CMK (cell line): ENCODE measurements around the gene TAS1R3.

ENCODE experiments used
- DNase-seq: peaks from one replicate; pipeline ENCODE4 v3.0.0-alpha.2; 2010; ENCODE audit warnings: low read depth

The TAS1R3 gene

GRCh38 chr1:1340791-1341548, 9.9 kb downstream of the TAS1R3 start:
- no peak for DNase-seq

- no peak for DNase-seq
These were observed 10.5 kb downstream of the TAS1R3 start for GRCh38 chr1:1341549-1342021.

- no peak for DNase-seq
These were observed 11.0 kb downstream of the TAS1R3 start for GRCh38 chr1:1342061-1342562.

- DNase-seq, result no peak
These were observed 11.6 kb downstream of the TAS1R3 start for GRCh38 chr1:1342584-1343115.

DNA sequence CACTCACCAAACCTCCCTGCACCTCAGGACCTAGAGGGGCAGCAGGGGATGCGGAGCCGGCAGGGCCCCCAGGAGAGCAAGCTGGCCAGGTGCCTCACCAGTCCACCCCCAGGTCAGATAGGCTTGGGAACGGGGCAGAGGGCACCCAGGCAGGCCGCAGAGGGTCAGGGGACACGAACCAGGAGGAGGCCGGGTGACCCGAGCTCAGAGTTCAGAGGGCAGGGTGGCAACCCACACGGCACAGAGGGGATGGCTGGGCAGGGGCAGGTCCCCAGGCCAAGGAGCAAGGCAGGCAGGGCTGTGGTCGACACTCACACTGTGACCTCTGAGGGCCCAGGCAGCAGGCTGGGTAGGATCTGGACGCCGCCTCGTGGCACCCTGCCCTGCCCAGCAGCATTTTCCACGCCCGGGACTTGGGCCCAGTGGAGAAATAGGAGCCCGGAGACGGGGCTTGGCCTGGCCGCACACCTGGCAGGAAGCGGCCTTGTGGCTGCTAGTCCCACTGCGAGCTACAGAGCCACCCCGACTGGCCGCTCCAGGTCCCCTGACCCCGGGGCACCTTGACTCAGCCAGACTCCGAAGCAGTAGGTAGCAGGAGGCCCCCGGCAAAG, 12.8 kb downstream of the TAS1R3 start:
- DNase-seq, result no peak

GRCh38 chr1:1344655-1345361, 13.7 kb downstream of the TAS1R3 start:
- DNase-seq, result no peak

GRCh38 chr1:1345384-1345783, 14.3 kb downstream of the TAS1R3 start:
- no peak for DNase-seq

DNA sequence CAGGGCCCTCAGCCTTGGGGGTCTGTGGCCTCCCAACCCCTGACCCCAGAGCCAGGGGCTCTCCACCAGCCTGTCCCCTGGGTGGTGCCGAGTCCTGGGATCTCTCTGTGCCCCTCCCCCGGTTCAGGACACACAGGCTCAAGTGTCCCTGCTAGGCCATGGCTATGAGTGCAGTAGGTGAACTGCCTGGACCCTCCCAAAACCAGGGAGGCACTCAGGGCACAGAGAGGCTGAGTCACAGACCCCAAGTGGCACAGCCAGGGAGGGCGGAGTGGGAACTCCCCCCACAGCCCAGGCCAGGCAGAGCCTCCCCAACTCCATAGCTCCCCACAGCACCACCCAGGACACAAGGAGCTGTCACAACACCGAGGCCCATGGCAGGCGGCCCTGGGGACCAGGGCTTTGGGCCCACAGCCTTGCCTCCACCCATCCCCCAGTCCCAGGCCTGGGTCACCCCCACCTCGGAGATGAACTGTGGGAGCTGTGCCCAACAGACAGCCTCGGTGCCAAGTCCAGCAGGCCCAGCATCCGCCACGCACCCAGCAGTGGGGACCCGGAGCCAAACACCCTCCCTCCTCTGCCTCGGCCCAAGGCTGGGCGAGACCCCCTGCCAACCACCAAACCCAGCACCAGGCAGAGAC, 14.9 kb downstream of the TAS1R3 start:
- DNase-seq, result no peak

DNA sequence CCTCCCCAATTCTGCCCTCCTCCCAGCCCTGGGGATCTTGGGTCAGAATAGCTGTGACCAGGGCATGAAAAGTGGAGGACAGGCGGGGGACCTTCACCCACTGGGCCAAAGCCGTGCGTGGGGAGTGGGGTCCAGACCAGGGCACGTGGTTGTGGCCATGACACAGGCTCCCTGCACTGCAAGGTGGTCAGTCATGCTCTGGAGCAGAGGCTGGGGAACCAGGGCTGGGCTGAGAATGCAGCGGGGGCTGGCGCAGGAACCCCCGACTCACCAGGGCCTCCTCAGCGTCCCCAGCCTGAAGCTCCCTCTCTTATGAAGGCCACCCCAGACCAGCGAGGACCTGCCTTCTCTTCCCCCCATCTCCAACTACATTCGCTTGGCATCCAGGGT, 15.4 kb downstream of the TAS1R3 start:
- no peak for DNase-seq

DNA sequence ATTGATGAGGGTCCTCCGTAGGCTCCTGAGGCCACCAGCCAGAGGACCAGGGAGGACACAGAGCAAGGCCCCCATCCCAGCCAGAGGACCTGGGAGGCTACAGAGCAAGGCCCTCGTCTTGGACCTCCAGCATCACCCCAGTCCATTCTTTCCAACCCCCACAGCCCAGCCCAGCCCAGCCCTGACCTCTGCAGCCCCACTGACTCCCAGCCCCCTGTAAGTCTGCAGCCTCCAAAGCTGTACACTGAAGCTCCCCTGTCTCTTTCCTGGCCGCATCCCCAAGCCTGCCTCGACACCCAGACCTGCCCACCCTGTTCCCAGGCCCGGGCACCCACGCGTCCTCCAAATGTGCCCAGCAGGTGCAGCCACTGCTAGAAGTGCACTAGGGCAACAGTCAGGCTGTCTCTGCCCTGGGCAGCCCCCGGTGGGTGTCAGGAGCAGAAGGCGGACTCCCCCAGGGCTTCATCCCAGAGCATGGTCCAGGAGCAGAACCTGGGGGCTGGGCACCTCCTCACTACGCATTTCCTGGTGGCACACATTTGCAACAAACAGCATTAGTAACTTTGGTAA, 16.0 kb downstream of the TAS1R3 start:
- DNase-seq, result no peak

- DNase-seq, result no peak
These were observed 16.8 kb downstream of the TAS1R3 start for GRCh38 chr1:1347663-1348419.

- DNase-seq, result no peak
These were observed 17.6 kb downstream of the TAS1R3 start for GRCh38 chr1:1348420-1349255.

- peak; percentile 66 for DNase-seq
These were observed 18.4 kb downstream of the TAS1R3 start, which contains the start of gene DVL1 for GRCh38 chr1:1349256-1350012. Gene DVL1, minus strand, starts transcription at chr1:1349418. Its CDS starts 353 bp downstream, at chr1:1349065.

DNA sequence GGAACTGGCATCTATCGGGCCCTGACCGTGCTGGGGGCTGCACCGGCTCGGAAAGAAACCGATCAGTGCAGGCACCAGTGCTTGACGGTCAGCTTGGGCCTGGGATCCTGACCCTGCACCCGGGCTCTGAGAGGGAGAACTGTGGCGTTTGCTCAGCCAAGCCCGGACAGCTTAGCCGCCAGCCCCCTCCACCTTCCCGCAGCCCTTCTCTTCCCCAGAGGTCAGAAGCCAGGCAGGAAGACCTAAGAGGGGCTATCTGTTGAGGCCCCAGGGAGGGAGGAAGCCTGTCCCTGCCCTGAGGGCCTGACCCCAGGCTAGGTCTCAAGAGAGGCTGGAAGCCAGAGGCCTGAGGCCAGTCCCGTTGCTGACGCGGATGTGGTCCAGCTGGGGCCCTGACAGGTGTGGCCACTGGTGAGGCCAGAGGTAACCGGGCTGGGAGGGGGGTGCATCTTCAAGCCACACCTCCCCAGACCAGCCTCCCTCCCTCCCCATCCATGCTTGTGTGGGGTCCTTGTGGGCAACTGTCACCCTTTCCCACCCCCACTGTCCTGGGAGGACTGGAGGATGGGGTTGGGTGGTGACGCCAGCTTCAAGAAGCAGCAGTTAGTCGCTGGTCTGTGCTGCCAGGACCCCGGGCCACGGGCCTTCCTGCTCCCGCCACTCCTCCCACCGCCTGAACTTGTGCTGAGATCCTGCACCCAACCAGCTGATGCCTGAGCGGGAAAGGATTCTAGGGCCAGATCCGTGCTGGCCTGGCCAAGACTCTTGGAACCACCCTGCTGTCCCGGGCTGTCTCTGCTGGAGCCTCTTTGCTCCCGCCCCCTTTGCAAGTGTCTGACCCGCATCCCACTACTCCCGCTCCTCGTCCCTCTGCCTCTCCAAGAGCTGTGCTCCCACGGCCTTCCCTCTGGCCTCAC, 20.7 kb downstream of the TAS1R3 start:
- DNase-seq, result no peak

GRCh38 chr1:1352786-1353388, 21.8 kb downstream of the TAS1R3 start:
- no peak for DNase-seq

GRCh38 chr1:1353389-1354151, 22.5 kb downstream of the TAS1R3 start:
- no peak for DNase-seq
